ENCODE results near the gene EXOC2. TPM values are rescaled to one million over a fixed set of nuclear protein-coding genes. Genes with fewer than 3 reads are reported as not detected.

The EXOC2 gene
- polyA plus RNA-seq, 1 experiment = 16.0 TPM

- Histone ChIP-seq H3K27me3 (ENCODE audit: control insufficient read depth, insufficient read depth, low read length) (no peaks in the 10 kb centered on the region), H3K4me3 (ENCODE audit: low read depth, low read length) (no peak overlapping the region), H3K36me3 (ENCODE audit: control insufficient read depth, insufficient read depth, low read length) (peaks cover 6% of the 10 kb centered on the region; the same call in 1 of the 2 replicates)
- no peak for TF ChIP-seq CTCF (IDR thresholded peaks at IDR 0.05; ENCODE audit: insufficient read depth, low read depth, low read length)
- DNase-seq (ENCODE audit: low read depth) = no peak
- CTCF ChIA-PET = no interaction called here
- POLR2A ChIA-PET = no interaction called here
These were observed 205.0 kb downstream of the EXOC2 start for GRCh38 chr6:487956-488355.

- Histone ChIP-seq H3K4me3 (ENCODE audit: low read depth, low read length) (no peak overlapping the region), H3K27me3 (ENCODE audit: control insufficient read depth, insufficient read depth, low read length) (no peaks in the 10 kb centered on the region), H3K36me3 (ENCODE audit: control insufficient read depth, insufficient read depth, low read length) (peaks cover 6% of the 10 kb centered on the region; the same call in 1 of the 2 replicates)
- DNase-seq (ENCODE audit: low read depth) = no peak
- POLR2A ChIA-PET = interaction anchor here (0.6 kb wide), 1 partner anchor 17 kb away, joined by 3 read pairs; no protein-coding TSS in a partner anchor
- CTCF ChIA-PET = no interaction called here
- TF ChIP-seq CTCF (IDR thresholded peaks at IDR 0.05; ENCODE audit: insufficient read depth, low read depth, low read length) = no peak
These were observed 207.2 kb downstream of the EXOC2 start for GRCh38 chr6:485655-486170.

- peaks cover 6% of the 10 kb centered on the region; the same call in 1 of the 2 replicates for H3K36me3 ChIP-seq (ENCODE audit: control insufficient read depth, insufficient read depth, low read length)
- H3K4me3 ChIP-seq (ENCODE audit: low read depth, low read length) = no peak overlapping the region
- no peak for TF ChIP-seq CTCF (IDR thresholded peaks at IDR 0.05; ENCODE audit: insufficient read depth, low read depth, low read length)
- CTCF ChIA-PET = no interaction called here
- DNase-seq (ENCODE audit: low read depth) = no peak
- POLR2A ChIA-PET = no interaction called here
- H3K27me3 ChIP-seq (ENCODE audit: control insufficient read depth, insufficient read depth, low read length) = no peaks in the 10 kb centered on the region
These were observed 208.2 kb downstream of the EXOC2 start for GRCh38 chr6:484746-485145.

GRCh38 chr6:484086-484745 lies 208.7 kb downstream of the EXOC2 start:
- ChIA-PET CTCF (no interaction called here), POLR2A (no interaction called here)
- no peak for DNase-seq (ENCODE audit: low read depth)
- Histone ChIP-seq H3K27me3 (ENCODE audit: control insufficient read depth, insufficient read depth, low read length) (no peaks in the 10 kb centered on the region), H3K4me3 (ENCODE audit: low read depth, low read length) (no peak overlapping the region), H3K36me3 (ENCODE audit: control insufficient read depth, insufficient read depth, low read length) (peaks cover 6% of the 10 kb centered on the region; the same call in 1 of the 2 replicates)
- TF ChIP-seq CTCF (IDR thresholded peaks at IDR 0.05; ENCODE audit: insufficient read depth, low read depth, low read length) = no peak

GRCh38 chr6:475314-475713 lies 217.6 kb downstream of the EXOC2 start:
- Histone ChIP-seq H3K4me3 (ENCODE audit: low read depth, low read length) (no peak overlapping the region), H3K27me3 (ENCODE audit: control insufficient read depth, insufficient read depth, low read length) (no peaks in the 10 kb centered on the region), H3K36me3 (ENCODE audit: control insufficient read depth, insufficient read depth, low read length) (no peaks in the 10 kb centered on the region)
- no peak for TF ChIP-seq CTCF (IDR thresholded peaks at IDR 0.05; ENCODE audit: insufficient read depth, low read depth, low read length)
- DNase-seq (ENCODE audit: low read depth) = no peak
- ChIA-PET CTCF (no interaction called here), POLR2A (no interaction called here)
